ENCODE results near the gene VSTM4.

The VSTM4 gene

DNA sequence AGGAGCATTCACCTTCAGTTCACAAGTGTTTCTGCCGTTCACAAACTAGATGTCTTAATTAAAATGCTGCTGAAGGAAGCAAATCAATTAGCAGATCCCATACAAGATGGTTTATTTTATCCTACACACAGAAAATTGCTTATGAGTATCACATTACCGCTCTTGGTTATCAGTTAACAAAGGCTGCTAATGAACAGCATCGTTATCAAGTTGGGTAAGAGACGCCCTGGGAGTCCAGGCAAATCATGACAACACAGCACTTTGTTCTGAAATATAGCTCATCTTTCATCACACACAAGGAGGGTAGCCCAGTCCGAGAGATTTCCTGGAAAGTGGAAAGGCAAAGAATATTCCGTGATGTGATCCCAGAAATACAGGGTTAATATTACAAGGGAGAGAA, 39.3 kb upstream of the VSTM4 start:
- Histone ChIP-seq H3K9me3 (ENCODE audit: severe bottlenecking) (no peaks in the 10 kb centered on the region), H3K4me3 (ENCODE audit: low read depth, low read length) (no peak overlapping the region), H3K27ac (no peak overlapping the region), H3K36me3 (no peaks in the 10 kb centered on the region), H3K27me3 (ENCODE audit: insufficient read depth, low read depth, severe bottlenecking) (peaks cover 13% of the 10 kb centered on the region)
- no peak for DNase-seq
- TF ChIP-seq, protein P1, sequence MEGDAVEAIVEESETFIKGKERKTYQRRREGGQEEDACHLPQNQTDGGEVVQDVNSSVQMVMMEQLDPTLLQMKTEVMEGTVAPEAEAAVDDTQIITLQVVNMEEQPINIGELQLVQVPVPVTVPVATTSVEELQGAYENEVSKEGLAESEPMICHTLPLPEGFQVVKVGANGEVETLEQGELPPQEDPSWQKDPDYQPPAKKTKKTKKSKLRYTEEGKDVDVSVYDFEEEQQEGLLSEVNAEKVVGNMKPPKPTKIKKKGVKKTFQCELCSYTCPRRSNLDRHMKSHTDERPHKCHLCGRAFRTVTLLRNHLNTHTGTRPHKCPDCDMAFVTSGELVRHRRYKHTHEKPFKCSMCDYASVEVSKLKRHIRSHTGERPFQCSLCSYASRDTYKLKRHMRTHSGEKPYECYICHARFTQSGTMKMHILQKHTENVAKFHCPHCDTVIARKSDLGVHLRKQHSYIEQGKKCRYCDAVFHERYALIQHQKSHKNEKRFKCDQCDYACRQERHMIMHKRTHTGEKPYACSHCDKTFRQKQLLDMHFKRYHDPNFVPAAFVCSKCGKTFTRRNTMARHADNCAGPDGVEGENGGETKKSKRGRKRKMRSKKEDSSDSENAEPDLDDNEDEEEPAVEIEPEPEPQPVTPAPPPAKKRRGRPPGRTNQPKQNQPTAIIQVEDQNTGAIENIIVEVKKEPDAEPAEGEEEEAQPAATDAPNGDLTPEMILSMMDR (IDR thresholded peaks at IDR 0.05; ENCODE audit: low read depth, low read length), result no peak

DNA sequence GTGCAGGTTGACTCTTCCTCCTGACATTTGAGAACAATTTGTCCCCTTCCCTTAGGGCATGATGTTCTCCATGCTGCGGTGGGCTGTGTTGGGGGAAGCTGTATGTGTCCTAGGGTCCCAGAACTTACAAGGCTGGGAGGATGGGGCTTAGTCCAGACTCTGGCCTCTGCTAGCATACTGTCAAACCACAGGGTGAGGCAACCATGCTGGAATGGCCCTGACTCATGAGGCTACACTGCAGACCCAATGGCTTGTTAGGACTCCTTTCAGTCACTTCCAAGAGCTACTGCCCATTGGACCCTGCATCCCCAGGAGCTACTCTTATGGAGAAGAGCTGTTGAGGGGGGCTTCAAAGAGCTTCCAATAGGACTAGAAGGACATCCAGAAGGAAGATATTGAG, 38.6 kb upstream of the VSTM4 start:
- Histone ChIP-seq H3K27me3 (ENCODE audit: insufficient read depth, low read depth, severe bottlenecking) (peaks cover 13% of the 10 kb centered on the region), H3K27ac (no peak overlapping the region), H3K36me3 (no peaks in the 10 kb centered on the region), H3K9me3 (ENCODE audit: severe bottlenecking) (no peaks in the 10 kb centered on the region), H3K4me3 (ENCODE audit: low read depth, low read length) (no peak overlapping the region)
- TF ChIP-seq, protein P1 (IDR thresholded peaks at IDR 0.05; ENCODE audit: low read depth, low read length), result no peak
- no peak for DNase-seq

DNA sequence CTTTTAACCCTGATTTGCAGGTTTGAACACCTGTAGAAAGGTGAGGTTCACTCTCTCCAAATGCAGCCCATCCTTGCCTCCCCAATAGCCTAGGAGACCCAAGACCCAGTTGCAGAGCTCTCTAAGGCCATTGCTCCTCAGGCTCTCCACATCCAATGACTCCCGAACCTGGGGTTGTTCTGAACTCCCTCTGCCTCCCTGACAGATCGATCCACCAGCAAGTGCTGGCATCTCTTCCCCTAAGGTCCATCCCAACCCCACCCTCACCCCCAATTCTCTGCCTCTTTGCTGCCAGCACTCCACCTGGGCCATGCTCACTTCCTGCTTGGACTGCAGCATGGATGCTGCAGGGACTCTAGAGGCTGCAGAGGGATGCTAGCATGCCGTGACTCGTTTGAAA, 37.8 kb upstream of the VSTM4 start:
- H3K36me3 ChIP-seq, result no peaks in the 10 kb centered on the region

DNA sequence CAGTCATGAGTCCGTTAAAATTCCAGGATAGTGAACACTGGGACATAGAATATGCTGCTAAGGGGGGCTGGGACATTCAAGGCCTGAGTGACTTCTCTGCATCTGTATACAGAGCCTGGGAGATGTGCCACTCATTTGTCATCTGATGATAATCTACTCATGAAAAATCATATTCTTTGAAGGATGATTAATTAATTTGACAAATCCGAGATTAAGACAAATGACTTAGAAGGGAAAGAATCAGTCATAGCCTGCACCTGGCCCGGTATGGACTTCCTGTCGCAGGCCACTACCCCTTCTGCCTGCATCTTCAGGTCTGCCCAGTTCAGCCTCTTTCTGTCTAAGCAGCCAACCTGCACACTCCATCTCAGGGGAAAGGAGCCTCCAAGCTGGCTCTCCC, 37.3 kb upstream of the VSTM4 start:
- no peak overlapping the region for H3K27ac ChIP-seq
- TF ChIP-seq, protein P1 (IDR thresholded peaks at IDR 0.05; ENCODE audit: low read depth, low read length), result no peak
- peaks cover 10% of the 10 kb centered on the region for H3K27me3 ChIP-seq (ENCODE audit: insufficient read depth, low read depth, severe bottlenecking)
- no peak for DNase-seq
- H3K36me3 ChIP-seq, result no peaks in the 10 kb centered on the region
- H3K9me3 ChIP-seq (ENCODE audit: severe bottlenecking), result no peaks in the 10 kb centered on the region
- H3K4me3 ChIP-seq (ENCODE audit: low read depth, low read length), result no peak overlapping the region

More for the DNA sequence above, 37.8 kb upstream of the VSTM4 start:
- TF ChIP-seq, protein P1 (IDR thresholded peaks at IDR 0.05; ENCODE audit: low read depth, low read length), result no peak
- no peaks in the 10 kb centered on the region for H3K9me3 ChIP-seq (ENCODE audit: severe bottlenecking)
- no peak overlapping the region for H3K4me3 ChIP-seq (ENCODE audit: low read depth, low read length)
- H3K27me3 ChIP-seq (ENCODE audit: insufficient read depth, low read depth, severe bottlenecking), result peaks cover 10% of the 10 kb centered on the region
- DNase-seq, result no peak
- no peak overlapping the region for H3K27ac ChIP-seq

DNA sequence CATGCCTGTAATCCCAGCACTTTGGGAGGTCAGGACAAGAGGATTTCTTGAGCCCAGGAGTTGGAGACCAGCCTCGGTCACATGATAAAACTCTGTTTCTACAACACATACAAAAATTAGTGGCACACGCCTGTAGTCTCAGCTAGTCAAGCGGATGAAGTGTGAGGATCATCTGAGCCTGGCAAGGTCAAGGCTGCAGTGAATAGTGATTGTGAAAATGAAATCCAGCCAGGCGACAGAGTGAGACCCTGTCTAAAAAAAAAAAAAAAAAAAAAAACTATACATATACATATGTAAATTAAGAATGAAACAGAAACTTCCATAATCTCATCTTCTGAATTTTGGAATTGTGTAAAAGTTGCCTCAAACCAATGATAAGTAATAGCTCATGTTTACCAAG, 36.7 kb upstream of the VSTM4 start:
- no peak for DNase-seq
- peaks cover 10% of the 10 kb centered on the region for H3K27me3 ChIP-seq (ENCODE audit: insufficient read depth, low read depth, severe bottlenecking)
- H3K4me3 ChIP-seq (ENCODE audit: low read depth, low read length), result no peak overlapping the region
- H3K36me3 ChIP-seq, result no peaks in the 10 kb centered on the region
- no peaks in the 10 kb centered on the region for H3K9me3 ChIP-seq (ENCODE audit: severe bottlenecking)
- TF ChIP-seq, protein P1 (IDR thresholded peaks at IDR 0.05; ENCODE audit: low read depth, low read length), result no peak
- no peak overlapping the region for H3K27ac ChIP-seq

DNA sequence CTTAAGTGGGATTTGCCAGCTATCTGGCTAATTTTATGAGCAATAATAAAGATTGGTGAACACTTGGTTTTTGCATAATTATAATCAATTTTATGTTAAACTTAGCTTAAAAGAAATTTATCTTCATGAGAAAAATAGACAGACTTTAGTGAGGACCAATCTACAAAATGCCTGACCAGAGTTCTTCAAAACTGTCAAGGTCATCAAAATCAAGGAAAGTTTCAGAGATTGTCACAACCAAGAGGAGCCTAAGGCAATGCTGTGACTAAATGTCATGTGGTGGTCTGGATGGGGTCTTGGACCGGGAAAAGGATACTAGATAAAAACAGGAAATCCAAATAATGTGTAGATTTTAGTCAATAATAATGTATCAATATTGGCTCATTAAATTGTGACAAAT, 36.2 kb upstream of the VSTM4 start:
- peaks cover 10% of the 10 kb centered on the region for H3K27me3 ChIP-seq (ENCODE audit: insufficient read depth, low read depth, severe bottlenecking)
- no peak overlapping the region for H3K4me3 ChIP-seq (ENCODE audit: low read depth, low read length)
- TF ChIP-seq, protein P1 (IDR thresholded peaks at IDR 0.05; ENCODE audit: low read depth, low read length), result no peak
- no peaks in the 10 kb centered on the region for H3K9me3 ChIP-seq (ENCODE audit: severe bottlenecking)
- H3K36me3 ChIP-seq, result no peaks in the 10 kb centered on the region
- DNase-seq, result no peak
- no peak overlapping the region for H3K27ac ChIP-seq

All from WERI-Rb-1 (cell line).